GM18511 (cell line): ENCODE data around the gene SLX4IP.
A peak's percentile ranks its signal among the peaks of the same experiment; 100 is the strongest.

Source experiments
- ATAC-seq: cut with Tn5 transposase; IDR thresholded peaks from one replicate; pipeline ENCODE4 v1.9.1; 2021; ENCODE audit warnings: mild to moderate bottlenecking, moderate library complexity; ENCODE audit not compliant: unreplicated experiment

Gene SLX4IP

DNA sequence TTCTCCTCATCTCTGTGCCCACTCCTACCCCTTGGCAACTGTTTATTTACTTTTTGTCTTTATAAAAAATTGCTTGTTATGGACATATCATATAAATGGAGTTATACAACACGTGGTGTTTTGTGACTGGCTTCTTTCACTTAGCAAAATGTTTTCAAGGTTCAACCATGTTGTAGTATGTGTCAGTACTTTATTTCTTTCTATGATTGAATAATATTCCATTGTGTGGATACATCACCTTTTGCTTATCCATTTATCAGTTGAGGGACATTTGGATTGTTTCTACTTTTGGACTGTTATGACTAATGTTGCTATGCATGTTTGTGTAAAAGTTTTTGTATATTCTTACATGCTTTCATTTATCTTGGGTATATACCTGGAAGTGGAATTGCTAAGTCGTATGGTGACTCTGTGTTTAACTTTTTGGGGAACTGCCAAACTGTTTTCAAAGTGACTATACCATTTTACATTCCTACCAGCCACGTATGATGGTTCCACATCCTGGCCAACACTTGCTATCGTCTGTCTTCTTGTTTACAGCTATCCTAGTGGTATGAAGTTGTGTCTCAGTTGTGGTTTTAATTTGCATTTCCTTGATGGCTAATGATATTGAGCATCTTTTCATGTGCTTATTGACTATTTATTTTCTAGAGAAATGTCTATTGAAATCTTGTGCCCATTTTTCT lies 84.4 kb downstream of the SLX4IP start:
- ATAC-seq = peak; percentile 55

DNA sequence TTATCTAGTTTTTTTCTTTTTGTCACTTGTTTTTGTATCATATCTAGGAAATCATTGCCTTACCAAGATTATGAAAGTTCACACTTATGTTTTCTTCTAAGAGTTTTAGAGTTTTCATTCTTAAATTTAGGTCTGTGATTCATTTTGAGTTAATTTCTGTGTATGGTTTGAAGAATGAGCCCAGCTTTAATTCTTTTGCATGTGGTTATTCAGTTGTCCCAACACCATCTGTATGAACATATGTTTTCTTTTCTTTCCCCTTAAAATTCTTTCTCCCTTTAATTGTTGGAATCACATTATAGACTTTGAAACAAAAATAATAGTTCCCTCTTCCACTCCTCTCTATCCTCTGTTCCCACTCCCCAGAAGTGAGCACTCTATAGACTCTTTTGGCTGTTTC lies 85.4 kb downstream of the SLX4IP start:
- no peak for ATAC-seq

DNA sequence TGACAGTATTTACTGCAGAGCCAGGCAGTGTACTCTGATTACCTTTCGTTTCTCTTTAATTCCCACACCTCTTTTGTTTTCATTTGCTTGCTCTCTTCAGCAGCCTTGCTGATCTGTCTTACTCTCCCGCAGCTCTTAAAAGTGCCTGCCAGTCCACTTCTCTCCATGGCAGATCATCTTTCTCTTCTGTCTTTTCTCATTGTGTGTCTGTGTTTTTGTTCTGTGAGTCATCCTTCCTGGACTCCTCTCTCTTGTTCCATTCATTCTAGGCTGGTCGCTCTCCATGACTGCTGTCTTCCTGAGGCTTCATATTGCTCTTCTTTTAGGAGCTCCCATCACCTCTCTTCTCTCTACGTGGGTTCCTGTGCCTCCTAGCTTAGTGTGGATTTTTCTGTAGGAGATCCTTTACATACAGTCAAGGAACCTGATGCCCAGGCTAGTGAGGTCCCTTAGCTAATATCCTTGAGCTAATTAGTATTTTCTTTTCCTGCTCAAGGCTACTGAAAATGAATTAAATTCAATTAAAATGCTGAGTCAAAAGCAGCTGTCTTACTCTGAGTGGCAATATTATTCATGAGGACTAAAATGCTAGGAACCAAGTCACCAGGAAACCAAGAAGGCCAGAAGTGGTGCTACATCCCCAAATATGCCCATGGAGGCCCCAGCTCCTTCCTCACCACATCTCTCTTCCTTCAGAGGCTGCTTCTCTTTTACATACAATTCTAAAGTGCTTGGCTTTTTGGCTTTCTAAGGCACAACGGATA lies 86.1 kb downstream of the SLX4IP start:
- no peak for ATAC-seq

DNA sequence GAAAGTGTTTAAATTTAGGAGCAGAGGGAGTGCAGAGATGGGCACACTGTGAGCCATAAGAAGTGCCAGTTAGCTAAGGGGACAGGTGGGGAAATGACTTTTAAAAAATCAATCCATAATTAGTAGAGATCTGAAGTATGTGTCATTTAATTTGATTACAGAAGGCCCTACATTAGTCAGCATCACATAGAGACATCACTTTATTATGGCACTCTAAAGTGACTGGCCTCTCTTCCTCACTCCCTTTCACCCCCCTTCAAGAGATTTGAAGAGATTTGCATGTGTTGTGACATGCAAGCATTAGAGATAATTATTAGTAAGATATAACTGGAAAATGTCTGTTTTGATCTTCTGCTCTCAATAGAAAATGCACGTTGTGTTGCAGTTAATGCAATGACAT lies 86.7 kb downstream of the SLX4IP start:
- no peak for ATAC-seq

DNA sequence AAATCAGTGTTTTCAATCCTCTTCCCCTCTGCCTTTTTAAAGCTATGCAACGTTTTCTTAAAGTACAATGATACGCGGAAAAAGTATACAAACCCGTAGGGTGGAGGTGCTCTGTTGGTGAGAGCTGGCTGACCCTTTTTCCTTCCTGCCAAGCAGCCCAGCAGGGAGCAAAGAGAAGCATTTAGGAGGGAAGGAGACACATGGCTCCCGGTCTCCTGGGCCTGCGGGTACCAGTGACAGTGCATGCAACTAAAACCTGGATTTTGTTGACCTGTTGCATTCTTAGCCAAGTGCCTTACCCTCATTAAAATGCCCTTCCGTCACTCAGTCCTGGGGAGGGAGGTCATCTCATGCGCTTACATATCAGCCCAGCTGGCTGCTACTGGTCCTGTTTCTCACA lies 87.2 kb downstream of the SLX4IP start:
- ATAC-seq = no peak

DNA sequence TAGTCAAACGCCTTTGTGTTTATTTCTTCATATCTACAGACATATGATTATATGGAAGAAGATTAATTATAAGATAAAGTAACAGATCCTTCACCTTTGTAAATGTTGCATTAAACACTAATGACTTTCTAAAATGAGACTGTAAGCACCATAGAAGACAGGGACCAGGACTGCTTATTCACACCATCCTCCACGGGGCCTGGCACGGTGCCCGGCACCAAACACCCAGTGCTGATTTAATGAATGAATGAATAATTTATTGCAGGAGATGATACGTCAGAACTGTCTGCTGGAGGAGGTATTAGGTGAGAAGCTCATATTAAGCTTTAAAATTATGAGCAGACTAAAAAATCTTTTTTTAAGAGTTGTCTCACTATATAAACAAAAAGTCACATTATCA lies 88.3 kb downstream of the SLX4IP start:
- ATAC-seq = no peak

DNA sequence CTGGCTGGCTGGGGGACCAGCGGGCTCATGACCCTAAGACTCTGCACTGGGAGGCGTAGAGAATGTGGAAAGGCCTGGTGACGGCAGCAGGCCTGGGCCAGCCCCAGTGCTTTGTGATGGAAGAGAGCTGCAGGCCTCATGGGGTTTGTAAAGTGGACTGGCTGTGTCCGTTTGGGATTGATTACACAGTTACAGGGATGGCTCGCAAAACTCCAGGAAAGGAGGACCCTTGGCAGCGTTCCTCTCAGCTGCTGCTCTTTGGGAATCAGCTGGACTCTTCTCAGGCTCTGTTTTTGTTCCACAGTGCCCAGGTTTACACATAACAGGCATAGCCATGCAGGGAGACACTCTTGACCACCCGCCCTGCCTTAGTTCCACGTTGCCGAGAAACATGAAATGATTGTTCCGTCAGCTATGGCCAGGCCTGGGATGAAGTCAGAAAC lies 89.0 kb downstream of the SLX4IP start:
- no peak for ATAC-seq

DNA sequence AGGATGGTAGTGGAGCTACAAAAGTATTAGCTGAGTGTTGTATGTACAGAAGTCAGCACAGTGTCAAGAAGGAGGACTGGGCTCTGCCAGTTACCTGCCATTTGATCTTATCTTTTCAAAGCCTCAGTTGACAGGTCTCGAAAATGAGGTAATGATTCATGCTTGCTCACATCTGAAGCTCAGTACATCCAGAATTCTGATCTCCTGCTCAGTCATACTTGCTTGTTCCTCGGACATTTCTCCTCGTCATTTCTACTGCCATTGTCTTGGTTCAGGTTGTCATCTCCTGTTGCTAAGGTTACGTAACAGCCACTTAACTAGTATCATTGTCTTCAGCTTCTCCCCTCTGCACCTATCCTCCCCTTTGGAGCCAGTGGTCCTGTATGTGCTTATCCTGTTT lies 89.5 kb downstream of the SLX4IP start:
- ATAC-seq = no peak

DNA sequence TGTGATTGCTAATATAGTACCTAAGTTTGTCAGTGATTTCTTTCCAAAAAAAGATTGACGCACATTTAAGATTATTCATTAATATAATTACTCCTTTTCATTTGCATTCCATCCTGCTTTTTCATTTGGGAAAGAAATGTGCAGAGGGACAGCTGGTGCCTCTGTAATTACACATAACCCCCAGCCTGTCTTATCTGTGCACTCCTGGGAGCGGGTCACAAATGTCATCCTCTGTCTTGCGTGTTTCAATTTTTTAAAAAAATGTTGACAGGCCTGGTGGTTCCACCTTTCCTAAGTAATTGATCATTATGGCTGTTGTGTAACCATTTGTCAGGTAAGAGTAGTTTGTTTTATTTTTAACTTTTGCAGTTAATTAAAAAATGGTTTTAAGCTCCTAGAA lies 92.7 kb downstream of the SLX4IP start:
- ATAC-seq = no peak

DNA sequence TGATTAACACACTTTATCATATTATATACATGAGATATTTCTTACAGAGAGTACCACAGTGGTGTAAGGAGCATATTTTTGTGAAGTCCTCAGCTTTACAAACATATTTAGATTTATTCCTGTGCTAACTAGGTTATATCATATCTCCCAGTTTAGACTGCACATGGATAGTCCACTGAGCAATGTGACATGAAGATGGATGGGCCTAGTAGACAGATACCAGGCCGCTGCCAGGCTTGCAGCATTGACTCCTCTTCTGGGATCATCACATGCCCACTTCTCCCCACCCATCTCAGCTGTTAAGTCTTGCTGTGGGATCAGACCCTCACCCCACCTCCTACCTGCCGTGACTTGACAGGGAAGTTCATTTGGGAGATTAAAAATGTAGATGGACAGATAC lies 95.8 kb downstream of the SLX4IP start:
- no peak for ATAC-seq

DNA sequence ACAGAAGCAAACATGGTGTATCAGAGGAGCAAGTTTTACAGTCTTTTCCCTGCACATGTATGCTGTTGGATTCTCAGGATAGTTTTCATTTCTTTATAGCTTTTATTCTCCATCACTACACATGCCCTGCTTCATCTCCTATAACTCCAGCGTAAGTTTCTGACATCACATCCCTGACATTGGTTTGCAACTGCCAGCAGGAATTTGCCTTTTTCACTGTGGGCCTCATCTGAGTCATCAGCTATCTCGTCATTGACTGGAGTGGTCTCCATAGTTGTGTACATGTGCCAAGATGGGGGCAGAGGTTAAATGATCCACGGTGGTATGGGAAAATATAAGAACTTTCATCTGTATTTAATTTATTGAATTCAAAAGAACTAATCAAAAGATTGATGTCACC lies 96.7 kb downstream of the SLX4IP start:
- ATAC-seq = no peak

DNA sequence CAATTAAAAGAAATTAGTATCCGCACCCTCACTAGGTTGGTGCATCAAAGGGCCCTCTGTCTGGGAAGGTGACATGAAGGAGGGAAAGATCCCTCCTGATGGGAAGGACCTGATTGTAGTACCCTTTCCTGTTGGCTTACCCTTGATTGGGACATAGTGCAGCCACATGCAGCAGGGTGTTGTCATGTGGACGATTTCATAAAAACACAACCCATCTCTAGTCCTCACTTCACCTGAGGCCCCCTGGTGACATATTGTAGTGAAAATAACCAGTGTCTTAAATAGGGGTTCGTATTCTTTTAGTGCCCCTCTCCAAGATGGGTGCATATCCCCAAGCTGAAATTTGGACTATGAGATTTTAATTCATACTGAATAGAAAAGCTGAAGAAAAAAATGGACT lies 97.3 kb downstream of the SLX4IP start:
- no peak for ATAC-seq

DNA sequence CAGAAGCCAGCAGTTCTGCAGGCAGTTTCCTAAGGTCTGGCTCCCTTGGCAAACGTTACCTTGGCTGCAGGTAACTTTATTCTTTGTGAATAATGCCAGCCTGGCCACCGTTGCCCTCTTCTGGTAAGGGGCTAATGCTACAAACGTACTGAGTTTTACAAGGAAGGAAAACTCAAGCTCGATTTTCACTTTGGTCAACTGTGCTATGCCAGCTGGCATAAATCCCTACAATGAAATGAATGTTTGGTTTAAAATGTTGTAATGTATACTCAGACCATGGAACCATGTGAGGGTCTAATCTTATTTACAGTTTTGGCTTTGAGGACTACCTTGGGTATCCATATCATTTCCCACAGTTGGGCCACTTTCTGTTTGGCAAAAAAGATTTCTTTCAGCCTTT lies 101.4 kb downstream of the SLX4IP start:
- ATAC-seq = no peak

DNA sequence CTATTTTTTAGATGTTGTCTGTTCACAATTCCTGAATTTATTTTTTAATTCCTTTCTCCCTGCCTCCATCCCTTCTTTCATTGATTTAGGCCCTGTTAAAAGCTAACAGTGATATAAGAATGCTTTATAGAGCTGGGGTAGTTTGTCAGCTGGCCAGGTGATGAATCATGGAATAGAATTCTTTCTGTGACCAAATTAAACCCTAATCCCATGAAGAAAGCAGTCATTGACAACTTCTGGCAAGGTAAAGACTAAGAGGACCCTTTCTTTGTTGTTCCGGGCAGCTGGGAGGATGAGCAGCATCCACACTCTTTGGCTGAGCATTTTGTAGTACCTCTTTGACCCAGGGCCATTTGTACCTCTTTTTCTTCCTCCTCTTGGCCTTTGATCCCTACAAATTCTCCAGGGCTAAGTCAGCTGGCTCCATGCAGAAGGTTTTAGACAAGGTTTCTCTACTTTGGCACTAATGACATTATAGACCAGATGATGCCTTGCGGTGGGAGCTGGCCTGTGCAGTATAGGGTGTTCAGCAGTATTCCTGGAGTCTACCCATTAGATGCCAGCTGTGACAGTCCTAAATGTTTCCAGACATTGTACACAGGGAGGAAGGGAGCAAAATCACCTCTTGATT lies 102.9 kb downstream of the SLX4IP start:
- no peak for ATAC-seq

DNA sequence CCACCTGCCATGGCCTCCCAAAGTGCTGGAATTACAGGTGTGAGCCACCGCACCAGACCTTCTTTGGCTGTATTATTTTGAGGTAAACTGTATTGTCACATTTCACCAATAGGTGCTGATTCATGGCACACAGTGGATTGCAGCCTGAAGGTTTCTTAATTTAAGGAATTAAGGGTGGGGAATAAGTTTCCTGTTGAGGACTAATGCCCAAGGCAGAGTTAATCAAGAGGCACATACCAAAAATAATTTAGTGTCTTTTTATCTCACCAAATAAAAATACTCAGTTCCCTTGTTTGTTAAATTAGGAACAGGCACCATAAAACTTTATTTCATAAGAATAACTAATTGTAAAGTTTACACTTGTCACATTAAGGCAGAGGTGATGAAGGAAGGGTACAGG lies 103.7 kb downstream of the SLX4IP start:
- ATAC-seq = no peak

DNA sequence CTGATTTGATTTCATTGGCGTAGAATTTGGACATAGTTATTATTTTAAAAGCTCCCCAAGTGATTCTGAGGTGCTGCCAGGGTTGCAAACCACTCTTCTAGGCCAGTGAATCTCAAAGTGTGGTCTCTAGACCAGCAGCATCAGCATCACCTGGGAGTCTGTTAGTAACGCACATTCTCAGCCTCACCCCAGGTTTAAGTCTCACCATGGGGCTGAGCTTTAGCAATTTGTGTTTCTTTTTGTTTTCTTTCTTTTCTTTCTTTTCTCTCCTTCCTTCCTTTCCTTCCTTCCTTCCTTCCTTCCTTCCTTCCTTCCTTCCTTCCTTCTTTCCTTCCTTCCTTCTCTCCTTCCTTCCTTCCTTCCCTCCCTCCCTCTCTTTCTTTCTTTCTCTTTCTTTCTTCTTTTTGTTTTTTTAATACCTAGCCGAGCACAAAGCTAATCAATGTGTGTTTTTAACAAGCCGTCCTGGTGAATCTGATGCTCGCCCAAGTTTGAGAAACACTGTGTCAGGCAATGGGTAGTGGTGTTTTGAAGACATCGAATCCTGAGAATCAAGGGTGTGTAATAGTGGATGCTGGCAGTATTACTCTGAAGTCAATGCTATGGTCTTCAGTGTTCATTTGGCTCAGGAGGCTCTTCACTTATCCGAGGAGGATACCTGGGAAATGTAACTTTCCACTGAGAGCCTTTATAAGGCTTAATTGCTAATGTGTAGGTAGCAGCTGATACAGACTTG lies 104.9 kb downstream of the SLX4IP start:
- ATAC-seq = no peak

DNA sequence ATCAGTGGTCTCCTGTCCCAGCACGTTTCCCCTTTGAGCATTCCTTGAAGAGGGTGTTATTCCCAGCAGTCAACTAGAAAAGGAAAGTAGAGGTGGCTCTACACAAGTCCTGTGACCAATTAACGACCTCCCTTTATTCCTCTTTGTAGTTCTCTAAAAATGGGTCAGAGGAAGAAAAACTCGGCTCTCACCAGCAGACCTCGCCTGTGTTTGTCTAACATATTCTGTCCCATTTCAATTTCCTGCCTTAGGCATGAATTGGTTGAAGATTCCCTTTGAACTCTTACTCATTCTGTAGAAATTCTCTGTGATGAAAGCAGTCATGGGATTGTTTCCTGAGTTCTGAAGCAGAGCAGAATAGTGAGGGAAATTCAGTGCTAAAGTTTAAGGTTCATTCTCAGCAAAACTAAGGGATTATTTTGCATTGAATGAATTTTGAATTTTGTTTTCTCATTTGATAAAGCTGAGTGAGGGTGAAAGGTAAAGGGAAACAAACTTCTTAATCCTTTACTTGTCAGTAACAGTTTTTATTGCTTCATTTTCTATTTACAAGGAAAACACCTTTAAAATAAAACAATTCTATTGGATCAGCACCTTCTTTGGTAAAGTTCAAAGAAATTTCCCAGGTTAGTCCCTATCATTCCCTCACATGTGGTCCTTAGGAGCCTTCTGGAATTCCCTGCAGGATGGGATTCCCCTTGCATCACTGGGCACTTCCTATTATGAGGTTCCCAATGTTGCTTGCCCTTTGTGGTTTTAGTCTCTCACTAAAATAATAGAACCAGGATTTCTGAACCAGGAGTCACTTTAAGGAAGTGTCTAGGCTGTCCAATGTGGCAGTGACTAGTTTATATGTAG lies 105.8 kb downstream of the SLX4IP start:
- ATAC-seq = no peak

DNA sequence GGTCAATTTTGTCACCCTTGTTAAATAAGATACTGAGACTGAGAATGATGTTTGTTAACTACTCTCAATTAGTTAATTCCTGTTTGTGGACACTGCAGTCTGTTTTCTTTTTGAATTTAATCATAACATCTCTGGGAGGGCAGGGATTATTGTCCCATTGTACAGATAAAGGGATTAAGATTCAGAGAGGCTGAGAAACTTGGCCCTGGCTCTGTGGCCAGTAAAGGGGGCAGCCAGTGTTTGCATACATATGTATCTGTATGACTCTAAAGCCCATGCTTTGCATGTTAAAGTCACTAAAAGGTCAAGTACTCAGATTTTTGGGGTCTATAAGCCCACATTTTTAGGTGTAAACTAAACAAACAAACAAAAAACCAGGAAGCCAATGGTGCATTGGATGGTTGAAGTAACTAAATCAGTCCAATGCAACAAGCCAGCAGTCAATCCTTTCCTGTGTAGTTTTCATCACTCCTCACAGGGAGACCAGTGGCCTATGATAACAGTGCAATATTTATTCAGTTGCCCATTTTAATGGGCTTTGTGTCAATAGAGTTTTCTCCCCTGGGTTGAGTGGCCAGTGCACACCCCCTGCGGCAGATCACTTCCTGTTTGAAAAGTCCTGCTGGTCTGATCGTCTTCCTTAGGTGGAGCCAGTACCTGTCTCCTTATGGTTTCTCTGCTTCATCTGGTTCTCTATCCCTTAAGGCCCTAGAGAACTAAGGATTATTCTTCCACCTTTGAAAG lies 106.7 kb downstream of the SLX4IP start:
- peak; percentile 59 for ATAC-seq

DNA sequence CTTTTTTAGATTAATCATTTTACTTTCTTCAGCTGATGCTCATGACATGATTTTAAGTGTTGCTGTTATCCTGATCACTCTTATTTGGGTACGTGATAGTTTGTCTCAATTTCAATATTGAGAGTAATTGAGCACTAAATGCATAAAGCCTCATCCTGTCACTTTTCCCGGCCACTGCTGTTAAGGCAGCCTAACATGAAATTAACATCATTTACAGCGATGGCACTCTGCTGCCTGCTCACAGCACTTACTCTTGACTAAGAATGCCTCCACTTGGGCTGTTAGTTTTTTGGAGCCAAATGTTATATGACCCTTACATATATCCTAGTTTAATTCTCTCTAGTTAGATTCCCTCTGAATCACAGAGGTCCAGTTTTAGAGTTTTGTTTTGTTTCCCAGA lies 107.3 kb downstream of the SLX4IP start:
- ATAC-seq = no peak

DNA sequence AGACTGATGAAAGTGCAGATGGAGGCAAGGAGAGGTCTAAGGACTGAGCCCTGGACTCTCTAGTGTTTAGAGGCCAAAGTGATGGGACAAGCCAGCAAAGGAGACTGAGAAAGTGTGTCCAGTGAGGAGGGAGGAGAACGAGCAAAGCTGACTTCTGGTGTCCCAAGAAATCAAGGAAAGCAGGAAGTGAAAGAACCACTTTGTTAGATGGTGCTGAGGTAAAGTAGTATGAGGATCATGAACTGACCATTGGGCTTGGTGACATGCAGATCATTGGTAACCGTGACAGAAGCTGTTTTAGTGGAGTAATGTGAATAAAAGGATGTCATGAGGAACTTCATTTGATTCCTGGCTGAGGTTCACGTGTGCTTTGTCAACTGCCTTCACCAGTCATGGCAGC lies 108.4 kb downstream of the SLX4IP start:
- ATAC-seq = no peak
